CD4-positive, alpha-beta memory T cell (primary cell): ENCODE data around the gene BEGAIN. TPM values are rescaled to one million over a fixed set of nuclear protein-coding genes. Genes with fewer than 3 reads are reported as not detected.
"Not testable (repeated sequence)": the region's sequence is repeated elsewhere in the genome, so short reads cannot be mapped to it uniquely, and the experiment has no call there.

ENCODE experiments used
- CTCF ChIA-PET: fragments of 350-600 bp; sonication (Branson Sonifier 250); formaldehyde crosslinking; loops from one replicate; lab custom pipeline; 2021; ENCODE audit warnings: inconsistent platforms; ENCODE audit not compliant: partially characterized antibody; lab: Charles Lee
- POLR2A ChIA-PET: fragments of 350-600 bp; sonication (Branson Sonifier 250); formaldehyde crosslinking; loops from one replicate; lab custom pipeline; 2021; ENCODE audit not compliant: partially characterized antibody; lab: Charles Lee
- DNase-seq, 5 donors: peaks; one replicate each; pipeline versions ENCODE4 v3.0.0 to v3.0.0-alpha.2; 2020 to 2022; ENCODE audit warnings: mixed read lengths in 1 of 5
- H3K27ac ChIP-seq: one replicate; pipeline ENCODE4 v1.7.0; 2013; ENCODE audit warnings: low read depth, low read length
- H3K27me3 ChIP-seq: 2 replicates; pipeline ENCODE4 v1.7.0; 2013; ENCODE audit warnings: mild to moderate bottlenecking, low read length, moderate library complexity; ENCODE audit not compliant: insufficient read depth
- H3K36me3 ChIP-seq: 2 replicates; pipeline ENCODE4 v1.7.0; 2013; ENCODE audit warnings: mild to moderate bottlenecking, low read length, moderate library complexity; ENCODE audit not compliant: insufficient read depth
- H3K4me1 ChIP-seq: 2 replicates; pipeline ENCODE4 v1.7.0; 2013; ENCODE audit warnings: mild to moderate bottlenecking, low read length, moderate library complexity; ENCODE audit not compliant: insufficient read depth
- H3K4me3 ChIP-seq, 2 donors: one replicate each; pipeline ENCODE4 v1.7.0; 2013; ENCODE audit warnings: low read length in 2 of 2, mild to moderate bottlenecking in 1 of 2
- H3K9me3 ChIP-seq, 2 donors: one replicate each; pipeline ENCODE4 v1.7.0; 2013; ENCODE audit warnings: low read length in 2 of 2, control low read depth in 1 of 2; ENCODE audit not compliant: control insufficient read depth in 1 of 2
- H3K27ac Mint-ChIP-seq, 7 donors: one replicate each; pipeline ENCODE4 v1.8.0; 2020 to 2021; ENCODE audit warnings: mixed read lengths in 7 of 7, mild to moderate bottlenecking in 6 of 7, inconsistent platforms in 3 of 7, moderate library complexity in 3 of 7
- H3K27me3 Mint-ChIP-seq, 2 donors: one replicate each; pipeline ENCODE4 v1.8.0; 2020 to 2021; ENCODE audit warnings: mixed read lengths in 2 of 2
- H3K36me3 Mint-ChIP-seq, 2 donors: one replicate each; pipeline ENCODE4 v1.8.0; 2020 to 2021; ENCODE audit warnings: mixed read lengths in 2 of 2, inconsistent platforms in 1 of 2, mild to moderate bottlenecking in 1 of 2
- H3K4me1 Mint-ChIP-seq, 4 donors: one replicate each; pipeline ENCODE4 v1.8.0; 2020 to 2021; ENCODE audit warnings: mixed read lengths in 4 of 4, mild to moderate bottlenecking in 1 of 4
- H3K4me3 Mint-ChIP-seq, 8 donors: one replicate each; pipeline ENCODE4 v1.8.0; 2020 to 2021; ENCODE audit warnings: mixed read lengths in 8 of 8, mild to moderate bottlenecking in 7 of 8, moderate library complexity in 6 of 8, inconsistent platforms in 3 of 8
- H3K9me3 Mint-ChIP-seq, 8 donors: one replicate each; pipeline ENCODE4 v1.8.0; 2020 to 2021; ENCODE audit warnings: mixed read lengths in 8 of 8, mild to moderate bottlenecking in 5 of 8, inconsistent platforms in 3 of 8, moderate library complexity in 1 of 8
- intact Hi-C: fragments of 100-400 bp; cut with micrococcal nuclease; formaldehyde crosslinking; loops from one replicate; pipeline ENCODE4 v1.15.1; 2023
- polyA plus RNA-seq, 2 donors: library from polyadenylated mRNA; unstranded; fragments of 300-500 nt; fragmentation: Illumina TruSeq; gene quantifications; one replicate each; pipeline ENCODE4 v1.2.3, GENCODE V29; 2021
- total RNA-seq, 2 experiments: library from RNA; stranded (reverse); gene quantifications; one replicate each; pipeline ENCODE4 v1.2.3, GENCODE V29; 2021

BEGAIN gene
- total and polyA plus RNA-seq, 4 experiments from 2014 or later = 0.09 to 1.8 (median 1.2) TPM

DNA sequence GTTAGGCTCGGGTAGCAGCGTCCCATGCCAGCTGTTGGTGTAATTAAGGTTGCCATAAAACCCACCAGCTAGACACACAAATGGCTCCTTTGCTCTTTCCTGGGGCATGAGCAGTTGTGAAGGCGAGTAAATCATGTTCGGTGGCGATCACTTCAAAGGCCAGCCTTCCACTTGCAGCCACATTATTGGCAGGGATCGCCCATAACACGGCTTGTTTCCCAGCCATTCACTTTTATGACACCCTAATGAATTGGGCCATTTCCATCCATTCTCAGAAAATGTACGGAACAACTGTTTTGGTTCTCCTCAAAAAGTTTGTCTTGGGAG lies 63.4 kb downstream of the BEGAIN start:
- no peak overlapping the region for H3K4me3 Mint-ChIP-seq
- H3K9me3 Mint-ChIP-seq = peaks cover 0 to 2% (median 0%) of the 10 kb centered on the region in 8 donors
- H3K36me3 Mint-ChIP-seq = peaks cover 6 to 8% of the 10 kb centered on the region in 2 donors
- no peak overlapping the region for H3K27ac Mint-ChIP-seq
- no peaks in the 10 kb centered on the region for H3K27me3 Mint-ChIP-seq
- Histone ChIP-seq H3K4me1 (no peaks in the 10 kb centered on the region), H3K27ac (no peak overlapping the region), H3K36me3 (peaks cover 6% of the 10 kb centered on the region), H3K9me3 (no peaks in the 10 kb centered on the region), H3K4me3 (no peak overlapping the region), H3K27me3 (no peaks in the 10 kb centered on the region)
- no peak for DNase-seq
- CTCF ChIA-PET = interaction anchor here (2.7 kb wide), 1 partner anchor 122 kb away, joined by 8 read pairs; no protein-coding TSS in a partner anchor
- intact Hi-C loops = no loop called here
- POLR2A ChIA-PET = no interaction called here
- peaks cover 0 to 1% (median 0%) of the 10 kb centered on the region in 4 donors for H3K4me1 Mint-ChIP-seq

GRCh38 chr14:100523131-100523842 lies 63.9 kb downstream of the BEGAIN start:
- Mint-ChIP-seq H3K4me1 (peaks cover 0 to 1% (median 0%) of the 10 kb centered on the region in 4 donors), H3K36me3 (peaks cover 3 to 7% of the 10 kb centered on the region in 2 donors), H3K9me3 (peaks cover 0 to 2% (median 0%) of the 10 kb centered on the region in 8 donors), H3K27me3 (no peaks in the 10 kb centered on the region), H3K4me3 (no peak overlapping the region), H3K27ac (no peak overlapping the region)
- peak in 1 of 5 donors; percentile 18 for DNase-seq
- no peaks in the 10 kb centered on the region for H3K4me1 ChIP-seq
- no peak overlapping the region for H3K27ac ChIP-seq
- no peaks in the 10 kb centered on the region for H3K27me3 ChIP-seq
- peaks cover 6% of the 10 kb centered on the region for H3K36me3 ChIP-seq
- ChIA-PET POLR2A (no interaction called here), CTCF (interaction anchor here (2.7 kb wide), 1 partner anchor 123 kb away, joined by 8 read pairs; no protein-coding TSS in a partner anchor)
- no peaks in the 10 kb centered on the region for H3K9me3 ChIP-seq
- H3K4me3 ChIP-seq = no peak overlapping the region
- intact Hi-C loops = no loop called here

- Mint-ChIP-seq H3K4me1 (peaks cover 0 to 1% (median 0%) of the 10 kb centered on the region in 4 donors), H3K36me3 (peaks cover 2 to 12% of the 10 kb centered on the region in 2 donors), H3K27me3 (no peaks in the 10 kb centered on the region), H3K4me3 (no peak overlapping the region), H3K9me3 (peaks cover 0 to 2% (median 0%) of the 10 kb centered on the region in 8 donors), H3K27ac (no peak overlapping the region)
- ChIA-PET POLR2A (no interaction called here), CTCF (interaction anchor here (2.7 kb wide), 1 partner anchor 123 kb away, joined by 8 read pairs; no protein-coding TSS in a partner anchor)
- no peaks in the 10 kb centered on the region for H3K27me3 ChIP-seq
- H3K4me3 ChIP-seq = no peak overlapping the region
- peaks cover 6% of the 10 kb centered on the region for H3K36me3 ChIP-seq
- no peaks in the 10 kb centered on the region for H3K4me1 ChIP-seq
- no peak overlapping the region for H3K27ac ChIP-seq
- no peaks in the 10 kb centered on the region for H3K9me3 ChIP-seq
- DNase-seq = peak in 1 of 5 donors; percentile 19
- intact Hi-C loops = no loop called here
Observed at GRCh38 chr14:100522616-100523099, 64.6 kb downstream of the BEGAIN start.

DNA sequence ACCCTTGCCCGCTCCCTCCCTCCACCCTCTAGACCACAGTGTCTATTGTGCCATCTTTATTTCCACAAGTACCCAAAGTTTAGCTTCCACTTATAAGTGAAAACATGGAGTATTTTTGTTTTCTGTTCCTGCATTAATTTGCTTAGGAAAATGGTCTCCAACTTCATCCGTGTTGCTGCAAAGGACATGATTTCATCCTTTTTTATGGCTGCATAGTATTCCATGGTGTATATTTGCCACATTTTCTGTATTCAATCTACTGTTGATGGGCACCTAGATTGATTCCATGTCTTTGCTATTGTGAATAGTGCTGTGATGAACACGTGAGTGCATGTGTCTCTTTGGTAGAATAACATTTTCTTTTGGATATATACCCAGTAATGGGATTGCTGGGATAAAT lies 81.2 kb downstream of the BEGAIN start:
- POLR2A ChIA-PET, intact Hi-C loops: not testable (repeated sequence)

DNA sequence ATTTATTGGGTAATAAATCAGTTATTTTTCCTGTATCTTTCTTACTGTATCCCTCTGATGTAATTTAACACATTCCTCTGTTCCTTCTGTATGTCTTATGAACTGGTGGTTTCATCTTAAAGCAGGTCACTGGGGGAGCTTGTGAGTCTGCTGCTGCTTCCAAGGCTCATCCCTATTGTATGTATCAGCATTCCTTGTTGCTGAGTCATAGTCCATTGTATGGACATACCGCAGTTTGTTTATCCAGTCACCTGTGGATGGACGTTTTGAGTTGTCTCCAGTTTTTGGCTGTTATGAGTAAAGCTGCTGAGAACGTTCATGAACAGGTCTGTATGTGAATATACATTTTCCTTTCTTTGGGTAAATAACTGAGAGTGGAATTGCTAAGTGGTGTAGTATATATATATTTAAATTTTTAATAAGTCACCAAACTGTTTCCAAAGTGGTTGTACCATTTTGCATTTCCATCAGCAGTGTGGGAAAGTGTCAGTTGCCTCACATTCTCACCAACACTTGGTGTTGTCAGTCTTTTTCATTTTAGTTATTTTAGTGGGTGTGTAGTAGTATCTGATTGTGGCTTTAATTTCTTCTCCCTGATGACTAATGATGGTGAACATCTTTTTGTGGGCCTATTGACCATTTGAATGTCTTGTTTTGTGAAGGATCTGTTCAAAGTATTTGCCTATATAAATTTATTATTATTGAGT lies 82.7 kb downstream of the BEGAIN start:
- H3K27ac ChIP-seq = no peak overlapping the region
- H3K4me3 Mint-ChIP-seq = no peak overlapping the region
- no peak overlapping the region for H3K27ac Mint-ChIP-seq
- intact Hi-C loops = no loop called here
- H3K4me1 Mint-ChIP-seq = peaks cover 0 to 2% (median under 1%) of the 10 kb centered on the region in 4 donors
- peaks cover 2% of the 10 kb centered on the region for H3K4me1 ChIP-seq
- H3K36me3 Mint-ChIP-seq = peaks cover 6 to 10% of the 10 kb centered on the region in 2 donors
- no peaks in the 10 kb centered on the region for H3K27me3 ChIP-seq
- no peaks in the 10 kb centered on the region for H3K27me3 Mint-ChIP-seq
- POLR2A ChIA-PET = no interaction called here
- H3K36me3 ChIP-seq = no peaks in the 10 kb centered on the region
- CTCF ChIA-PET = no interaction called here
- H3K9me3 Mint-ChIP-seq = peaks cover 0 to 22% (median 10%) of the 10 kb centered on the region in 8 donors
- H3K9me3 ChIP-seq = no peaks in the 10 kb centered on the region
- no peak for DNase-seq
- H3K4me3 ChIP-seq = no peak overlapping the region

More for the DNA sequence above, 81.2 kb downstream of the BEGAIN start:
- Mint-ChIP-seq H3K9me3 (peaks cover 0 to 22% (median 10%) of the 10 kb centered on the region in 8 donors), H3K36me3 (peaks cover 6 to 10% of the 10 kb centered on the region in 2 donors)
- H3K4me1 Mint-ChIP-seq, H3K4me1 ChIP-seq, H3K4me3 ChIP-seq, H3K27me3 Mint-ChIP-seq, H3K27ac ChIP-seq, H3K36me3 ChIP-seq, H3K4me3 Mint-ChIP-seq, H3K27ac Mint-ChIP-seq, H3K9me3 ChIP-seq, CTCF ChIA-PET, DNase-seq, H3K27me3 ChIP-seq: not testable (repeated sequence)

- H3K4me3 ChIP-seq = no peak overlapping the region
- Mint-ChIP-seq H3K36me3 (peaks cover 6 to 10% of the 10 kb centered on the region in 2 donors), H3K9me3 (peaks cover 0 to 22% (median 10%) of the 10 kb centered on the region in 8 donors), H3K27me3 (no peaks in the 10 kb centered on the region), H3K27ac (no peak overlapping the region), H3K4me3 (no peak overlapping the region), H3K4me1 (peaks cover 0 to 3% (median 1%) of the 10 kb centered on the region in 4 donors)
- DNase-seq = no peak
- intact Hi-C loops = no loop called here
- no peak overlapping the region for H3K27ac ChIP-seq
- CTCF ChIA-PET = no interaction called here
- POLR2A ChIA-PET = no interaction called here
- H3K9me3 ChIP-seq = no peaks in the 10 kb centered on the region
- no peaks in the 10 kb centered on the region for H3K27me3 ChIP-seq
- H3K4me1 ChIP-seq = peaks cover 5% of the 10 kb centered on the region
- no peaks in the 10 kb centered on the region for H3K36me3 ChIP-seq
Observed at GRCh38 chr14:100503251-100503650, 84.0 kb downstream of the BEGAIN start.

DNA sequence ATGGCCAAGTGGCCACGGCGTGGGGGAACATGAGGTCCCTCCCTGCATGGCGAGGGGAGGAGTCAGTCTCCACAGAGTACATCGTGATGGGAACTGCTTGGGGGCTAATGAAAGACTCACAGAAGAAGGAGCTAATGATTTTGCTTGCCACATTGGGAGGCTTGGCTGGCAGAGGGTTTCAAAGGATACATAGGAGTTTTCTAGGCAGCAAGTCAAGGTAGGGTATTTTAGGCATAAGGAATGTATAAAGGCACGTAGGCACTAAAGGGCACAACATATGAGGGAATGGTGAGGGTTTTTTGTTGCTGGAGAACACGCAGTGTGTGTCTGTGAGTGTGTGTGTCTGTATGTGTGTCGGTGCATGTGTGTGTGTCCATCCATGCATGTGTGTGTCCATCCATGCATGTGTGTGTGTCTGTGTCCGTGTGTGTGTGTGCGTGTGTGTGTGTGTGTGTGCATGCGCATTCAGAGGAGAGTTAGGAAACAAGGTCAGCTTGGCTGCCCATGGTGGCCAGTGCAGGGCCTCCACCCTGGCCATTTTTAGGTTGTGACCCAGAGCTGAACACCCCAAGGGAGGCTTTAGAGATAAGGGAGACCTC lies 84.5 kb downstream of the BEGAIN start:
- H3K27me3 ChIP-seq = no peaks in the 10 kb centered on the region
- Mint-ChIP-seq H3K4me3 (no peak overlapping the region), H3K9me3 (peaks cover 0 to 22% (median 10%) of the 10 kb centered on the region in 8 donors), H3K36me3 (peaks cover 6 to 10% of the 10 kb centered on the region in 2 donors), H3K27me3 (no peaks in the 10 kb centered on the region), H3K27ac (no peak overlapping the region), H3K4me1 (peaks cover 0 to 3% (median 1%) of the 10 kb centered on the region in 4 donors)
- peaks cover 5% of the 10 kb centered on the region for H3K4me1 ChIP-seq
- ChIA-PET CTCF (no interaction called here), POLR2A (no interaction called here)
- intact Hi-C loops = no loop called here
- no peak for DNase-seq
- H3K36me3 ChIP-seq = no peaks in the 10 kb centered on the region
- H3K27ac ChIP-seq = no peak overlapping the region
- no peak overlapping the region for H3K4me3 ChIP-seq
- no peaks in the 10 kb centered on the region for H3K9me3 ChIP-seq
